K562 (cell line): ENCODE data around the gene MATCAP1. TPM values are rescaled to one million over a fixed set of nuclear protein-coding genes. Genes with fewer than 3 reads are reported as not detected.

ENCODE experiments used
- ATAC-seq: fragments of 200-7000 bp; cut with Tn5 transposase; 3 replicates; pipeline ENCODE4 v1.9.1; 2020; ENCODE audit warnings: moderate library complexity
- BruUV-seq: library from RNA; stranded (reverse); fragments of 400-500 nt; replicated peaks from 2 replicates; lab custom pipeline; 2021; lab: Mats Ljungman, UMichigan
- CTCF ChIA-PET: fragments of 300-600 bp; formaldehyde crosslinking; extraction: SDS; loops from one replicate; lab custom pipeline; 2021; ENCODE audit warnings: low intra/inter-chr PET ratio; lab: Yijun Ruan, JAX
- POLR2A ChIA-PET: fragments of 300-600, 350-650 bp; sonication (Branson Sonifier 250); formaldehyde crosslinking; extraction: SDS; loops from one replicate; lab custom pipeline; 2021; ENCODE audit warnings: antibody characterized with exemption, inconsistent platforms; lab: Yijun Ruan, JAX
- DNase-seq, 4 experiments: peaks; one replicate each; pipeline versions ENCODE4 v3.0.0 to v3.0.0-alpha.2; 2011 to 2018; ENCODE audit warnings: low spot score in 3 of 4, mixed read lengths in 3 of 4; ENCODE audit errors: extremely low read depth in 1 of 4
- FAIRE-seq: peaks from 2 replicates; lab custom pipeline; 2011; peaks lifted over from hg19 to GRCh38; lab: Jason Lieb, UNC
- H2AFZ ChIP-seq: 2 replicates; pipeline ENCODE4 v1.6.0; 2011; ENCODE audit warnings: low read depth, low read length, control low read depth, inconsistent platforms
- H3K27ac ChIP-seq: fragments of 200-600 bp; 3 replicates; pipeline ENCODE4 v1.8.0; 2011; ENCODE audit warnings: low read depth, mild to moderate bottlenecking, control low read depth, inconsistent platforms, low read length, moderate library complexity, mixed read lengths; ENCODE audit errors: extremely low read depth
- H3K27me3 ChIP-seq, 2 experiments: fragments of 300-600 bp in 1 of 2; 2 replicates in 1 of 2; 3 replicates in 1 of 2; pipeline versions ENCODE4 v1.6.0 to v1.8.0; 2011; ENCODE audit warnings: inconsistent platforms in 2 of 2, low read length in 2 of 2, mild to moderate bottlenecking in 1 of 2, mixed read lengths in 1 of 2, moderate library complexity in 1 of 2; ENCODE audit not compliant: control insufficient read depth in 2 of 2, insufficient read depth in 2 of 2
- H3K36me3 ChIP-seq: fragments of 300-600 bp; 3 replicates; pipeline ENCODE4 v1.8.0; 2011; ENCODE audit warnings: mild to moderate bottlenecking, low read length, inconsistent platforms; ENCODE audit not compliant: control insufficient read depth, insufficient read depth
- H3K4me1 ChIP-seq, 2 experiments: fragments of 200-600 bp in 1 of 2; replicated peaks in 1 of 2; 2 replicates in 1 of 2; 3 replicates in 1 of 2; pipeline versions ENCODE4 v1.5.1 to v1.8.0; 2011; ENCODE audit warnings: inconsistent platforms in 2 of 2, low read length in 2 of 2, mild to moderate bottlenecking in 1 of 2, mixed read lengths in 1 of 2, moderate library complexity in 1 of 2; ENCODE audit not compliant: control insufficient read depth in 2 of 2, insufficient read depth in 2 of 2
- H3K4me2 ChIP-seq: 2 replicates; pipeline ENCODE4 v1.6.1; 2011; ENCODE audit warnings: low read length, control low read depth, inconsistent platforms, mixed read lengths; ENCODE audit not compliant: insufficient read depth
- H3K4me3 ChIP-seq: fragments of 200-600 bp; sonication (generic), shearing (Covaris generic); 2 replicates; pipeline ENCODE4 v1.5.1; 2016; ENCODE audit warnings: control low read depth, inconsistent platforms
- H3K79me2 ChIP-seq: fragments of 200-600 bp; 3 replicates; pipeline ENCODE4 v1.8.0; 2011; ENCODE audit warnings: low read length, inconsistent platforms; ENCODE audit not compliant: control insufficient read depth, insufficient read depth
- H3K9ac ChIP-seq, 2 experiments: 2 replicates each; pipeline versions ENCODE4 v1.6.0 to v1.6.1; 2011; ENCODE audit warnings: low read depth in 2 of 2, low read length in 2 of 2, control low read depth in 1 of 2, inconsistent platforms in 1 of 2, mild to moderate bottlenecking in 1 of 2, mixed read lengths in 1 of 2; ENCODE audit not compliant: insufficient read depth in 1 of 2
- H3K9me1 ChIP-seq: one replicate; pipeline ENCODE4 v1.6.0; 2011; ENCODE audit warnings: inconsistent platforms, mild to moderate bottlenecking, low read length, moderate library complexity; ENCODE audit not compliant: control insufficient read depth, insufficient read depth
- H3K9me3 ChIP-seq: replicated peaks from 2 replicates; pipeline ENCODE4 v1.5.1; 2011; ENCODE audit warnings: low read depth, low read length, inconsistent platforms; ENCODE audit not compliant: control insufficient read depth, insufficient read depth
- H4K20me1 ChIP-seq: replicated peaks from 2 replicates; pipeline ENCODE4 v1.6.1; 2011; ENCODE audit warnings: low read length, inconsistent platforms, mixed read lengths; ENCODE audit not compliant: control insufficient read depth, insufficient read depth
- EWSR1 ChIP-seq: fragments of 450-650 bp; IDR thresholded peaks from 2 replicates; pipeline ENCODE4 v1.6.1; 2018; ENCODE audit warnings: borderline replicate concordance, mild to moderate bottlenecking, low read depth, moderate library complexity; ENCODE audit not compliant: partially characterized antibody
- FOXK1 ChIP-seq: sonication (generic); formaldehyde crosslinking; IDR thresholded peaks from 2 replicates; pipeline ENCODE4 v1.8.0; 2022; ENCODE audit warnings: missing genetic modification reagents, mild to moderate bottlenecking, borderline replicate concordance
- LARP7 ChIP-seq: fragments of 450-650 bp; IDR thresholded peaks from 2 replicates; pipeline ENCODE4 v1.6.1; 2016
- MTA1 ChIP-seq: fragments of 450-650 bp; IDR thresholded peaks from 2 replicates; pipeline ENCODE4 v1.6.1; 2017; ENCODE audit warnings: borderline replicate concordance
- ZC3H11A ChIP-seq: IDR thresholded peaks from 2 replicates; pipeline ENCODE4 v1.6.1; 2012; ENCODE audit warnings: low read depth, low read length, improper control_type of control experiment
- WGBS: fragments of 100-300 bp; shearing (Covaris generic); methylation state at CpG from one replicate; pipeline ENCODE4 v1.1.6; 2016; ENCODE audit warnings: low coverage, mixed read lengths; ENCODE audit not compliant: insufficient coverage; ENCODE audit errors: missing lambda C conversion rate; 5-methylcytosine and 5-hydroxymethylcytosine counted together
- in situ Hi-C: fragments of 300-500 bp; cut with MboI; formaldehyde crosslinking; loops from 4 replicates; pipeline ENCODE4 v1.15.0; 2018; ENCODE audit warnings: inconsistent platforms, mixed read lengths
- intact Hi-C: fragments of 100-400 bp; cut with micrococcal nuclease; formaldehyde crosslinking; loops from 2 replicates; pipeline ENCODE4 v1.14.2; 2022
- polyA plus RNA-seq, 8 experiments: library from polyadenylated mRNA; depleted of rRNA in 4 of 8; stranded (reverse) in 5 of 8; unstranded in 3 of 8; fragments of >200 nt; fragmentation: Nextera tagmentation in 2 of 8; fragmentation: Illumina TruSeq in 1 of 8; extraction: Ambion mirVana in 2 of 8; extraction: Trizol in 1 of 8; gene quantifications; 2 replicates each; pipeline versions ENCODE4 v1.2.1 to v1.2.3, GENCODE V29; 2011 to 2014; ENCODE audit warnings: inconsistent platforms in 1 of 8, missing spikeins in 1 of 8
- total RNA-seq, 7 experiments: library from RNA; depleted of rRNA in 6 of 7; stranded (reverse); fragments of >200 nt in 6 of 7; fragmentation: Illumina TruSeq in 2 of 7; extraction: Trizol in 2 of 7; gene quantifications; 2 replicates each; pipeline versions ENCODE4 v1.2.1 to v1.2.3, GENCODE V29; 2011 to 2021; ENCODE audit warnings: low replicate concordance in 1 of 7
- TF ChIP-seq, protein P1 (sequence below), 2 experiments: fragments of 450-650 bp in 1 of 2; sonication (generic) in 1 of 2; formaldehyde crosslinking in 1 of 2; IDR thresholded peaks in 1 of 2; conservative IDR thresholded peaks in 1 of 2; 2 replicates each; pipeline versions ENCODE4 v1.6.1 to v1.8.1; 2016 to 2023; ENCODE audit warnings: mild to moderate bottlenecking in 2 of 2, moderate library complexity in 2 of 2, inconsistent platforms in 1 of 2, missing genetic modification reagents in 1 of 2
- TF ChIP-seq, protein P2 (sequence below): fragments of 450-650 bp; formaldehyde crosslinking; IDR thresholded peaks from 2 replicates; pipeline ENCODE4 v1.4.0; 2020; ENCODE audit warnings: mild to moderate bottlenecking, mixed read lengths
- TF ChIP-seq, protein P3 (sequence below): sonication (generic); formaldehyde crosslinking; IDR thresholded peaks from 2 replicates; pipeline ENCODE4 v1.5.0; 2020; ENCODE audit warnings: missing genetic modification reagents

MATCAP1 gene
- total and polyA plus RNA-seq, 9 of the 15 experiments (the other 6 are each of a cell fraction or from before 2014, with no cell fraction given): 3.4 to 20.5 (median 10.3) TPM

DNA sequence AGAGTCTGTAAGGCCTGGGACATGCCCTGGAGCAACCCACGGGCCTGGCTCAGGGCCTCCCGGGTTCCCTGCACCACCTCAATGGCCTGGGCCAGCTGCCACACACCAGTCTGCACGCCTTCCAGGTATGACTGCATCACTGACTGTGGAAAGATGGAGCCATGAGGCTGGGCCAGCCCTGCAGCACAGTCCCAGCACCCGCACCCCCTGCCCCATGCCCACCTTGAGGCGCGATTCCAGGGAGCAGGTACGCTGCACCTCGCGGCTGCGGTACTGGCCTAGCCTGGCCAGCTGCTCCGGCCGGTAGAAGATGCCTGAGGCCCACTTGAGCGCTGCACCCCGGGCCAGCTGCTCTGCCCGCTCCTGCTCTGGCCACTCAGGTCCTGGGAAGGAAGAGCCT, 5.0 kb upstream of the MATCAP1 start (continued):
- TF ChIP-seq, protein P1, sequence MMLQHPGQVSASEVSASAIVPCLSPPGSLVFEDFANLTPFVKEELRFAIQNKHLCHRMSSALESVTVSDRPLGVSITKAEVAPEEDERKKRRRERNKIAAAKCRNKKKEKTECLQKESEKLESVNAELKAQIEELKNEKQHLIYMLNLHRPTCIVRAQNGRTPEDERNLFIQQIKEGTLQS (IDR thresholded peaks at IDR 0.05): no peak
- TF ChIP-seq, protein P1 (CRISPR knock-in tag; conservative IDR thresholded peaks at IDR 0.05): no peak

DNA sequence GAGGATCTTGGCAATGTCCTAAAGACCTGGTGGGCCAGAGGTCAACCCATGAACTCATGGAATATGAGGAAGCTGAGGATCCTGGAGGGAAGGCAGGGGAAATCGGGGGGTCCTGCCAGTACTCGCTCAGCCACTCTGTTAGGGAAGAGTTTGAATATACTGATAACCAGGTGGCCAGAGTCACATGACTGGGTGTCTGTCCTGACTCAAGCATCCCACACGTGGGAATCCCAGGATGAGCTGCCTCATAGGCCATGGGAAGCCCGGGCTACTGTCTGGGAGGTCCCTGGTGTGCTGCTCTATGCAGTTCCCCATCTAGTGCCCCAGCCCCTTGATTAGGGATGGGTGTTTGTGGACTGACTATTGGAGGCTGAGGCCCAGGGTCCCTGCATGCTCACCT, 4.6 kb upstream of the MATCAP1 start:
- Histone ChIP-seq H4K20me1 (peaks cover 11% of the 10 kb centered on the region), H3K4me3 (no peak overlapping the region), H3K9me3 (no peaks in the 10 kb centered on the region), H3K4me1 (peaks cover 28 to 68% of the 10 kb centered on the region in 2 experiments), H3K4me2 (no peak overlapping the region), H3K27ac (no peak overlapping the region), H3K79me2 (peaks cover 22% of the 10 kb centered on the region), H3K9me1 (no peaks in the 10 kb centered on the region), H3K27me3 (no peaks in the 10 kb centered on the region), H2AFZ (no peak overlapping the region), H3K36me3 (peaks cover 6% of the 10 kb centered on the region; the same call in 2 of the 3 replicates), H3K9ac (no peak overlapping the region; a peak in 1 of 4 replicates)
- POLR2A ChIA-PET: no interaction called here
- no TSS peak for BruUV-seq
- in situ Hi-C loops (no loop called here), intact Hi-C loops (loop anchor here (10.0 kb wide), 2 partner anchors 174 to 234 kb away; no protein-coding TSS in a partner anchor)
- no peak for DNase-seq
- 43% methylated on average over 4 of the region's 4 CpGs for WGBS
- FAIRE-seq: no peak
- TF ChIP-seq, protein P2, sequence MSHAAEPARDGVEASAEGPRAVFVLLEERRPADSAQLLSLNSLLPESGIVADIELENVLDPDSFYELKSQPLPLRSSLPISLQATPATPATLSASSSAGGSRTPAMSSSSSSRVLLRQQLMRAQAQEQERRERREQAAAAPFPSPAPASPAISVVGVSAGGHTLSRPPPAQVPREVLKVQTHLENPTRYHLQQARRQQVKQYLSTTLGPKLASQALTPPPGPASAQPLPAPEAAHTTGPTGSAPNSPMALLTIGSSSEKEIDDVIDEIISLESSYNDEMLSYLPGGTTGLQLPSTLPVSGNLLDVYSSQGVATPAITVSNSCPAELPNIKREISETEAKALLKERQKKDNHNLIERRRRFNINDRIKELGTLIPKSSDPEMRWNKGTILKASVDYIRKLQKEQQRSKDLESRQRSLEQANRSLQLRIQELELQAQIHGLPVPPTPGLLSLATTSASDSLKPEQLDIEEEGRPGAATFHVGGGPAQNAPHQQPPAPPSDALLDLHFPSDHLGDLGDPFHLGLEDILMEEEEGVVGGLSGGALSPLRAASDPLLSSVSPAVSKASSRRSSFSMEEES (CRISPR knock-in tag): peak; percentile 66
- no peak for TF ChIP-seq FOXK1 (CRISPR knock-in tag)
- no peak for TF ChIP-seq EWSR1
- TF ChIP-seq, protein P3, sequence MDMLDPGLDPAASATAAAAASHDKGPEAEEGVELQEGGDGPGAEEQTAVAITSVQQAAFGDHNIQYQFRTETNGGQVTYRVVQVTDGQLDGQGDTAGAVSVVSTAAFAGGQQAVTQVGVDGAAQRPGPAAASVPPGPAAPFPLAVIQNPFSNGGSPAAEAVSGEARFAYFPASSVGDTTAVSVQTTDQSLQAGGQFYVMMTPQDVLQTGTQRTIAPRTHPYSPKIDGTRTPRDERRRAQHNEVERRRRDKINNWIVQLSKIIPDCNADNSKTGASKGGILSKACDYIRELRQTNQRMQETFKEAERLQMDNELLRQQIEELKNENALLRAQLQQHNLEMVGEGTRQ: peak; percentile 40; the same call in 1 of the 2 replicates
- TF ChIP-seq LARP7: no peak
- no peak for TF ChIP-seq MTA1
- no peak for TF ChIP-seq ZC3H11A
- ATAC-seq: no peak
- CTCF ChIA-PET: no interaction called here
